ENCODE results near the gene RPS24.
"Not testable (repeated sequence)": the region's sequence is repeated elsewhere in the genome, so short reads cannot be mapped to it uniquely, and the experiment has no call there.

Gene RPS24

DNA sequence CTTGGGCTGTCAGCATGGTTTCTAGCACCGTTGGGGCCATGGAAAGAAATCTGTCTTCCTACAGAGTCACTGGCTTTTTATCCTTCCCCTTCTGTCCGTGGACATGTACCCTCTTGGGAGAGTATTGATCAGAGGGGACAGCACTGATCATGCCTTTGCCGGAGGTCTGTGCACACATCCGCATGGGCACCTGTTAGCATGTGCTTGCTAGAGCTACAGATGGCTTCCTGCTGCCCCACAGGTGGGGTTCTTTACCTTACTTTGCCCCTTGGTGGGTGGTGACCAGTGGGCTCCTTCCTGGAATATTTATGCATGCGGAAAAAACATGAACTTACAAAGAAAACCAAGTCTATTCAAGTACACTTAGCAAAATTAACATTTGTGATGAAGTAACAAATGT, 24.9 kb downstream of the RPS24 start:
- no peak for DNase-seq

GRCh38 chr10:78059906-78060702, 26.4 kb downstream of the RPS24 start:
- no peak for DNase-seq

DNA sequence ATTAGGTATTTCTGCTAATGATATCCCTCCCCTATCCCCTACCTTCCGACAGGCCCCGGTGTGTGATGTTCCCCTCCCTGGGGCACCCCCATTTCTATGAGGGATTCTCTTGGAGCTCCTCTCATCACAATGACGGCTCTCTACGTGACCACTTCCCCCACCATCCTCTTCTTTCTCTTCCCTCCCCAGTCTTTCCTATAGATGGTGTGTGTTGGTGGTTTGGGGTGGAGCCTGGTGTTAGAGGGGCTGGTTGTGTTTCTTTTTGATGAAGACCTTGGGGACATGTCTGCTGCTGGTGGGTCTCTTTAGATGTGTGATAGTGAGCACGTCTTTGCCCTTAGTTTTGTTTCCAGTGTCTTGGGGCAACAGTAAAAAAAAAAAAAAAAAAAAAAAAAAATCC, 28.6 kb downstream of the RPS24 start:
- no peak for DNase-seq

GRCh38 chr10:78063236-78063635, 29.6 kb downstream of the RPS24 start:
- DNase-seq = no peak

DNA sequence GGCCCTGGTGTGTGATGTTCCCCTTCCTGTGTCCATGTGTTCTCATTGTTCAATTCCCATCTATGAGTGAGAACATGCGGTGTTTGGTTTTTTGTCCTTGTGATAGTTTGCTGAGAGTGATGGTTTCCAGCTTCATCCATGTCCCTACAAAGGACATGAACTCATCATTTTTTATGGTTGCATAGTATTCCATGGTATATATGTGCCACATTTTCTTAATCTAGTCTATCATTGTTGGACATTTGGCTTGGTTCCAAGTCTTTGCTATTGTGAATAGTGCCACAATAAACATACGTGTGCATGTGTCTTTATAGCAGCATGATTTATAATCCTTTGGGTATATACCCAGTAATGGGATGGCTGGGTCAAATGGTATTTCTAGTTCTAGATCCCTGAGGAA, 31.3 kb downstream of the RPS24 start:
- DNase-seq = not testable (repeated sequence)

- DNase-seq = no peak
Observed at GRCh38 chr10:78065611-78066010, 31.9 kb downstream of the RPS24 start.

- no peak for DNase-seq
Observed at GRCh38 chr10:78066012-78066411, 32.3 kb downstream of the RPS24 start.

- DNase-seq = no peak
Observed at GRCh38 chr10:78066728-78067430, 33.2 kb downstream of the RPS24 start.

DNA sequence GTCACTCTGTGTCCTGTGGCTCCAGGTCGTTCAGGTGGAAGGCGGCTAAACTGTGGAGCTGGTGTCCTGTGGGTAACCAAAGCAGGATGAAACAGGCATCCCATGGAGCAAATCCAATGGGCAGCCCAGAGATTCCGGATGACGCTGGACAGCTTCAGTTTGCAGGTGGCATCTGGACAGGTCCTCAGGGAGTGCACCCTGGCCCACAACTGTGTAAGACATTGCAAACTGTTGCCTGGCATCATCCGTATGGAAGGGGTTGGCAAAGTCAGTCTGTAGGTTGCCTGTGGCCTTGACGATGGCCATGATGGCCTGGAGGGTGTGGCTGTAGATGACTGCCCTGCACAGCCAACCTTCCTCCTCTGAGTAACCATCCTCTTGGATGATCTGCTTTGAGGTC, 35.5 kb downstream of the RPS24 start:
- DNase-seq = no peak

- not testable (repeated sequence) for DNase-seq
Observed at GRCh38 chr10:78070064-78070463, 36.4 kb downstream of the RPS24 start.

DNA sequence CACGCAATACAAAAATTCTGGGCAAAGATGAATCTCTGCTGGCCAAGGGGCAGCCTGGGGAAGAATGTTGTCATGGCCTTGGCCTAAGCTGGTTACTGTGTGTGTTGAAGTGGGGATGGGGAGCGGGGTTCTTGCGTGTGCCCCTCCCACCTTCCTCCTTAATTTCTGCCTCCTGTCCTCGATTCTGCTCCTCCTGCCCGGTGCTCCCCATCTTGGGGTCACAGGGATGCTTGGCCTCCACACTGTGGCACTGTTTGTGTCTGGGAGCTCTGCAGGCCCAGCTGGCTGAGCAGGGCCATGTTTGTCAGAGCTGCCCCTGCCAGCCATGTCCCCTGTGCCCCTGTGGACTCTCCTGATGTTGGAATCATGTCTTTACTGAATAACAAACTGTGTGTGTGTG, 37.1 kb downstream of the RPS24 start:
- DNase-seq = no peak

DNA sequence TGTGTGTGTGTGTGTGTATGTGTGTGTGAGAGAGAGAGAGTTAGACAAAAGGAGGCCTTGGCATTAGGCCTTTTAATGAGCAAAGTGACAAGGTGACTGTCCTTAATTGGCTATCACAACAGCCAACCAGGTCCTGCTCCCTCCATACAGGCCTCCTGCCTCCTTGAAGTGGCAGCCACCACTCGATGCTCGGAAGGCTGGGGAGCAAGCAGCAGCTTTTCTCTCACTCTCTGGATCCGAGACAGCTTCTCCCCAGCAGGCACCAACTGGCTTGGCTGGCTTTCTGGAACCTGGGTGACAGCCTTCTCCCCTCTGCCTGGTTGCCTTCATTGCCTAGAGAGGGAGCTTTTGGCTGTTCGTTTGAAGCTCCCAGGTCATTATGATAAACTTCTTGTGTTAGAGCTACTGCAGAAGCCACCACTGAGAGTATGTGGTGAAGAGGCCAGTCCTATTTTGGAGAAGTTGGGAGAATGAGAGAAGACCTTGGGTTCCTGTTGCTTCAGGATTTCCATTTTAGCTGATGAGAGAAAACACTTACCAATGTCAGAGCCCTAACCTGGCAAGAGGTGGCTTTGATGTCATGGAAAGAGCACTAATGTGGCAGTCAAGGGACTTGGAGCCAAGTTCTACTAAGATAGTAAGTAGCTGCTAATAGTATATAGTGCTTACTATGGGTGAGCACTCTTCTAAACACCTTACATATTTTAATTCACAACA, 37.6 kb downstream of the RPS24 start:
- DNase-seq = no peak

DNA sequence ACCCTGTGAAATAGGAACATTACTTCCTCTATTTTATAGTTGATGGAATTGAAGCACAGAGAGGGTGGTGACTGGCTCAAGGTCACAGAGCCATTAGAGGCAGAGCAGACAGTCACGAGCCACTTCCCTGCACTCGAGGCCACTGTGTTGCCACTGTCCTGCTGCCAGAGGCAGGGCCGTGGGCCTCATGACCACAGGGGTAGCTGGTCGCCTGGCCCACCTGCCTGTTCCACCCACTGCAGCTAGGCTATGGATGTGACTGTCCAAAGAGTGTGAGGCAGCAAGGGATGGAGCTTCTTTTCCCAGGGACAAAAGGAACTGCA, 38.2 kb downstream of the RPS24 start:
- DNase-seq = no peak

DNA sequence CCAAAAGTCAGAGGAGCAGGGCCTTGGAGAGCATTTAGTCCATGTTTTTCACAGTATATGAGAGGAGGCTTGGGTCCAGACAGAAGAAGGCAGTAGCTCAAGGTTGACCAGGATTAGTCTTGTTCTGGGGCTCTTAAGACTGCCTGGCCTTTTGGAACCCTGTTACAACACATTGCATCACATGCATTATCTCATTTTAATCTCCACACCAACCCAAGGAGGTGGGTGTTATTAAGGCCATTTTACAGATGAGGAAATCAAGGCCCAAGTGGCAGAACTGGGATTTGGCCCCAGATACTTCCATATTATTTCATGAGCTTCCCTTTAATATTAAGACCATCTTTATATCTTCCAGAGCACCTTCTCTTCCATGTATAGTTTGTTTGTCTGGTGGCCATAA, 38.8 kb downstream of the RPS24 start:
- no peak for DNase-seq

DNA sequence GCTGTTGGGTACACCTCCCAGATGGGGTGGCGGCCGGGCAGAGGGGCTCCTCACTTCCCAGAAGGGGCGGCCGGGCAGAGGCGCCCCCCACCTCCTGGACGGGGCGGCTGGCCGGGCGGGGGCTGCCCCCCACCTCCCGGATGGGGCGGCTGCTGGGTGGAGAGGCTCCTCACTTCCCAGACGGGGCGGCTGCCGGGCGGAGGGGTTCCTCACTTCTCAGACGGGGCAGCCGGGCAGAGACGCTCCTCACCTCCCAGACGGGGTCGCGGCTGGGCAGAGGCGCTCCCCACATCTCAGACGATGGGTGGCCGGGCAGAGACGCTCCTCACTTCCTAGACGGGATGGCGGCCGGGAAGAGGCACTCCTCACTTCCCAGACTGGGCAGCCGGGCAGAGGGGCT, 42.1 kb downstream of the RPS24 start:
- DNase-seq = not testable (repeated sequence)

GRCh38 chr10:78078539-78079330, 45.1 kb downstream of the RPS24 start:
- no peak for DNase-seq

GRCh38 chr10:78079411-78079810, 45.7 kb downstream of the RPS24 start:
- no peak for DNase-seq

DNA sequence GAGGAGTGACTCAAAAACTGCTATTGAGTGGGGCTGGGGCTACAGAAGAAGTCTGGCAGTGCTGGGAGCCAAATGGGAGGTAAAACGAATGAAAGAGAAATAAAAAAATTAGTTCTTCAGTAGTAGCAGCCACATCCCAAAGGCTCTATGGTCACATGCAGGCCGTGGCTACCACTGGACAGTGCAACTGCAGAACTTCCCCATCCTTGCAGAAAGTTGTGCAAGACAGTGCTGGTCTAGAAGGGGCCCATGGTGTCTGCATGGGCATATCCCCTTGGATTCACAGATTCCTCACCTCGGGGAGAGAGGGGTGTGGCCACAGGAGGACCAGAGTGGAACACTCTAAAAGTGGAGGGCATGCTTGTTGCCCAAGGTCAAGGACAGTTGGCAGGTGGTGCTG, 47.6 kb downstream of the RPS24 start:
- DNase-seq = no peak

DNA sequence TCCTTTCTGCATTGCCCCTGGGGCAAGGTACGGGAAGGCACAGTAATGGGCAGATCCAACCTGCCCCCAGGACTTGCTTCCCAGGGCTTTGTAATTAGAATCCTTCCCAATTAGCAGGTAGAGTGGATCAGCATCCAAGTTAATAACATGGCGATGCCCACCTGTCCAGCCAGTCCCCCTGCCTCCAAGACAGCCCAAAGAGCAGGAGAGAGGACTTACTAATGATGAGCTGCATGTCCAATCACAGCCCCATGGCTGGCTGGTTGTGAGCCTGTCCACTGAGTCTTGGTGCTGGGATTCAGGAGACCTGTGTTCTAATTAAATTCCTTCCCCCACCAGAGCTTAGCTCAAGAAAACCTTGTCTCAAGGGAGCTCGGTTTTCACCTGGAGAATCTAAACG, 49.0 kb downstream of the RPS24 start:
- DNase-seq = no peak

Data from activated naive CD4-positive, alpha-beta T cell (primary cell).